Osteoblast (primary cell): ENCODE data around the gene SLC22A31. TPM values are rescaled to one million over a fixed set of nuclear protein-coding genes. Genes with fewer than 3 reads are reported as not detected.

ENCODE experiments used
- DNase-seq: peaks from one replicate; pipeline ENCODE4 v3.0.0; 2011; ENCODE audit warnings: low spot score, mixed read lengths; ENCODE audit not compliant: insufficient read length; ENCODE audit errors: missing footprints
- H2AFZ ChIP-seq: 2 replicates; pipeline ENCODE4 v1.6.0; 2011; ENCODE audit warnings: mild to moderate bottlenecking, low read length
- H3K27ac ChIP-seq: 2 replicates; pipeline ENCODE4 v1.5.1; 2011; ENCODE audit warnings: mild to moderate bottlenecking, low read depth, low read length, moderate library complexity
- H3K27me3 ChIP-seq: 2 replicates; pipeline ENCODE4 v1.6.0; 2012; ENCODE audit warnings: mild to moderate bottlenecking, control low read depth, inconsistent platforms, low read length, moderate library complexity; ENCODE audit not compliant: insufficient read depth
- H3K36me3 ChIP-seq: 2 replicates; pipeline ENCODE4 v1.5.1; 2011; ENCODE audit warnings: mild to moderate bottlenecking, low read length, control low read depth, moderate library complexity; ENCODE audit not compliant: insufficient read depth
- H3K4me1 ChIP-seq: 2 replicates; pipeline ENCODE4 v1.5.1; 2011; ENCODE audit warnings: mild to moderate bottlenecking, low read length, control low read depth, moderate library complexity; ENCODE audit not compliant: insufficient read depth
- H3K4me2 ChIP-seq: 2 replicates; pipeline ENCODE4 v1.6.0; 2011; ENCODE audit warnings: mild to moderate bottlenecking, low read length; ENCODE audit not compliant: insufficient read depth
- H3K4me3 ChIP-seq: fragments of 200-600 bp; sonication (generic); 3 replicates; pipeline ENCODE4 v1.5.1; 2012; ENCODE audit warnings: mild to moderate bottlenecking, low read length, inconsistent platforms; ENCODE audit not compliant: insufficient read depth
- H3K79me2 ChIP-seq: 2 replicates; pipeline ENCODE4 v1.6.0; 2012; ENCODE audit warnings: mild to moderate bottlenecking, low read length, control low read depth, inconsistent platforms; ENCODE audit not compliant: insufficient read depth
- H3K9me3 ChIP-seq: 2 replicates; pipeline ENCODE4 v1.5.1; 2011; ENCODE audit warnings: low read depth, low read length, control low read depth
- H4K20me1 ChIP-seq: 2 replicates; pipeline ENCODE4 v1.6.0; 2012; ENCODE audit warnings: mild to moderate bottlenecking, low read length, control low read depth; ENCODE audit not compliant: insufficient read depth
- total RNA-seq: library from RNA; depleted of rRNA; stranded (reverse); fragments of >200 nt; gene quantifications from 2 replicates; pipeline ENCODE4 v1.2.3, GENCODE V29; 2012
- TF ChIP-seq, protein P1 (sequence below): IDR thresholded peaks from 2 replicates; pipeline ENCODE4 v1.5.1; 2011; ENCODE audit warnings: mild to moderate bottlenecking, low read depth, low read length, moderate library complexity; ENCODE audit errors: extremely low read depth

The SLC22A31 gene
- total RNA-seq, 1 donor, result not detected

DNA sequence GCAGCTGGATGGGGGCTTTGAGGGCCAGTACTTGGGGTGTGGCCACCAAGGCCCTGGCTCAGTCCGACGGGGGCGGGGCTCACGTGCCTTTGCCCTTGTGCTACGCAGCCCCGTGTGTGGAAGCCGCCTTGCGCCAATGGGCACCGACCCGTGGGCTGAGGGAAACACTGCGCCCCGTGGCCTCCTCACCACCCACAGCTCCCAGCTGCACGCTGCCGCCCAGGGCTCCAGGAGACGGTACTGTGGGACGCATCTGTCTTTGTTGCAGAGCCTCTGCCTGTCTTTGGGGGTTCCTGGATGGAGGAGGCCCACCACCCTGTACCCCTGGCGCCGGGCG is 21.2 kb downstream of the SLC22A31 start:
- TF ChIP-seq, protein P1, sequence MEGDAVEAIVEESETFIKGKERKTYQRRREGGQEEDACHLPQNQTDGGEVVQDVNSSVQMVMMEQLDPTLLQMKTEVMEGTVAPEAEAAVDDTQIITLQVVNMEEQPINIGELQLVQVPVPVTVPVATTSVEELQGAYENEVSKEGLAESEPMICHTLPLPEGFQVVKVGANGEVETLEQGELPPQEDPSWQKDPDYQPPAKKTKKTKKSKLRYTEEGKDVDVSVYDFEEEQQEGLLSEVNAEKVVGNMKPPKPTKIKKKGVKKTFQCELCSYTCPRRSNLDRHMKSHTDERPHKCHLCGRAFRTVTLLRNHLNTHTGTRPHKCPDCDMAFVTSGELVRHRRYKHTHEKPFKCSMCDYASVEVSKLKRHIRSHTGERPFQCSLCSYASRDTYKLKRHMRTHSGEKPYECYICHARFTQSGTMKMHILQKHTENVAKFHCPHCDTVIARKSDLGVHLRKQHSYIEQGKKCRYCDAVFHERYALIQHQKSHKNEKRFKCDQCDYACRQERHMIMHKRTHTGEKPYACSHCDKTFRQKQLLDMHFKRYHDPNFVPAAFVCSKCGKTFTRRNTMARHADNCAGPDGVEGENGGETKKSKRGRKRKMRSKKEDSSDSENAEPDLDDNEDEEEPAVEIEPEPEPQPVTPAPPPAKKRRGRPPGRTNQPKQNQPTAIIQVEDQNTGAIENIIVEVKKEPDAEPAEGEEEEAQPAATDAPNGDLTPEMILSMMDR, result no peak
- H3K79me2 ChIP-seq, result no peaks in the 10 kb centered on the region

DNA sequence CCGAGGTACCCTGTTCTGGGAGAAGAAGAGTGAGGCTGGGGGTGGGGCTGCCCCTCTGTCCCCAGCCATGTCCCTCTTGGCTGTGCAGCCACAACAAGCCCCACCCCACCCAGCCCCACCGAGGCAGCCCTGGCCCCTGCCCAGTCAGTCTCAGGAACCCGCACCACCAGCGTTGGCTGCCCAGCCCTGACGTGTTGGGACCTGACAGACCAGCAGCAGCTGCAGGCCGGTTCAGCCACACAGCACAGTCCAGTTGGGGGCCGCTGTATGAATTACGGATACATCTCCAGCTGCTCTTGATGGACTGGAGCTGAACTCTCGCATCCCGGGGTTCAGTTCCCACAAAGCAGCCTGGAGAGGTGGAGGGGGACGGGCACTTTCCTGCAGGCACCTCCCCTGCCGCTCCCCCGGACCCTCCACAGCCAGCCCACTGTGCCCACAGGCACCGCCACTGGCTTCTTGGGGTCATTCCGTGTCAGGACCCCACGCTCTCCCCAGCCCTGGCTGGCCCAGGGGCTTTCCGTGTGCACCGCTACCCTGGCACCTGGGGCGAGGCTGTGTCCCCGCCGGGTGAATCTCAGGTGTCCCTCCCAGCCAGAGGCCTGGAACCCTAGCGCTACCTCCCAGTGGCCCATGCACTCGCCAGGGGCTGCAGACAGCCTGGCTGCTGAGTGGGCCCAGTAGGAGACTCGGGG is 21.7 kb downstream of the SLC22A31 start:
- TF ChIP-seq, protein P1, result no peak
- DNase-seq, result no peak
- no peaks in the 10 kb centered on the region for H3K79me2 ChIP-seq

More for the DNA sequence above, 21.2 kb downstream of the SLC22A31 start:
- H3K36me3 ChIP-seq, result no peaks in the 10 kb centered on the region
- H2AFZ ChIP-seq, result no peak overlapping the region
- H3K9me3 ChIP-seq, result no peaks in the 10 kb centered on the region
- DNase-seq, result no peak
- H3K27me3 ChIP-seq, result no peaks in the 10 kb centered on the region
- no peaks in the 10 kb centered on the region for H4K20me1 ChIP-seq
- no peak overlapping the region for H3K4me2 ChIP-seq
- no peak overlapping the region for H3K27ac ChIP-seq
- peaks cover 11% of the 10 kb centered on the region for H3K4me1 ChIP-seq
- no peak overlapping the region for H3K4me3 ChIP-seq

DNA sequence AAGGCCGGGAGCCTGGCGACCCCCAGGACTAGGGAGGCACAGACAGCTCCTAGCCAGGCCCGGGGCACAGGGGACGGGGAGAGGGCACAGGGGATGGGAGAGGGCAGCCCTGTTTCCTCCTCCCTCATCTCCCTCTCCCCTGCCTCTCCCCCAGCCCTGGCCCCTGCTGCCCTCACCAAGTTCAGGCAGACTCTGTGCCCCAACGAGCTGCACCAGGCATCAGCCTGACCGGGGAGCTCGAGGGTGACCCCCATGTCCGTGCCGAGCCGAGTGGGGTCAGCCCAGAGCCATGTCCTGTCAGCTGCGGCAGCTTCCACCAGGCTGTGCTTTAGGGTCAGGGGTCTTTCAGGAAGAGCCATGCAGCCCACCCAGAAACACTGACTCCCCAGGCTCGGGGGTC is 22.8 kb downstream of the SLC22A31 start:
- no peak overlapping the region for H2AFZ ChIP-seq
- H4K20me1 ChIP-seq, result no peaks in the 10 kb centered on the region
- no peaks in the 10 kb centered on the region for H3K79me2 ChIP-seq
- no peak for DNase-seq
- no peak overlapping the region for H3K4me3 ChIP-seq
- no peak overlapping the region for H3K27ac ChIP-seq
- H3K36me3 ChIP-seq, result no peaks in the 10 kb centered on the region
- TF ChIP-seq, protein P1, result no peak
- no peaks in the 10 kb centered on the region for H3K9me3 ChIP-seq
- peaks cover 11% of the 10 kb centered on the region for H3K4me1 ChIP-seq
- no peak overlapping the region for H3K4me2 ChIP-seq
- H3K27me3 ChIP-seq, result no peaks in the 10 kb centered on the region

More for the DNA sequence above, 21.7 kb downstream of the SLC22A31 start:
- Histone ChIP-seq H3K9me3 (no peaks in the 10 kb centered on the region), H4K20me1 (no peaks in the 10 kb centered on the region), H3K36me3 (no peaks in the 10 kb centered on the region), H3K27me3 (no peaks in the 10 kb centered on the region), H2AFZ (no peak overlapping the region), H3K27ac (no peak overlapping the region), H3K4me3 (no peak overlapping the region), H3K4me1 (peaks cover 11% of the 10 kb centered on the region), H3K4me2 (no peak overlapping the region)

DNA sequence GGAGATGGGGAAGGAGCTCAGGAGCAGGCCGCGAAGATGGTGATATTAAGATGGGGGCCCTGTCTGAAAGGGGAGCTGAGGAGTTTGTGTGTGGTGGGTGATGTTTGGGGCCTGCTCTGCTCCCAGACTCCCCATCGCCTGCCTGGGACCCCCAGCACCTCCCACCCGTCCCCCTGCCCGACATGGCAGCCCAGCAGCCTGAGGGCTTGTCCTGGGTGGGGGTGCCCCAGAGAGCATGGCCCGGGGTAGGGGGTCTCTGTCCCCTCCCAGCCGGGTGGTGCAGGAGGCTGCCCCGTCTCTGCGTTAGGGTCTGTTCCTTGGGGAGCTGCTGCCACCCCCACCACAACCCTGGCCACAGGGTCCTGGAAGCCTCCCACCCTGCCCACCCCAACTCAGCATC is 23.6 kb downstream of the SLC22A31 start:
- no peak overlapping the region for H3K27ac ChIP-seq
- no peaks in the 10 kb centered on the region for H3K79me2 ChIP-seq
- no peaks in the 10 kb centered on the region for H3K9me3 ChIP-seq
- H4K20me1 ChIP-seq, result no peaks in the 10 kb centered on the region
- no peak overlapping the region for H2AFZ ChIP-seq
- DNase-seq, result no peak
- H3K27me3 ChIP-seq, result peaks cover 4% of the 10 kb centered on the region
- H3K4me2 ChIP-seq, result no peak overlapping the region
- TF ChIP-seq, protein P1, result no peak
- H3K4me3 ChIP-seq, result no peak overlapping the region
- peaks cover 11% of the 10 kb centered on the region for H3K4me1 ChIP-seq
- no peaks in the 10 kb centered on the region for H3K36me3 ChIP-seq
